ENCODE results near the gene PEA15.

The PEA15 gene

DNA sequence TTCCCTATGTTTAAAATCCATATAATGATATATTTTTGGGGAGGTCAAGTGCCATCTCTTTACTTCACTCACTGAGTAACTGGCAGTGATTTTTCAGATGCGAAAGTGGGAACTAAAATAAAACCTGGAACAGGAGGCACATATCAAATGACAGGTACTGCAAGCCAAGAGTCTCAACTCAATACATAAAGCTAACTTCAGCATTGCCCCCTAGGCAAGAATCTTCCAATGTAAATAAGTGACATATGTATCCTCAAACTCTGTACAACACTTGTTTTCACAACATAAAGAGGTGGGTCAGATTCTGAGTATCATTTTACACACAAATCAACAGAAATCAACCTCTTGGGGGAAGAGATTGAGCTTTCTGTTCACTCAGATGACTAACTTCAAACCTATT is 39.0 kb downstream of the PEA15 start:
- no peak overlapping the region for H3K9ac ChIP-seq
- no peak overlapping the region for H3K4me3 ChIP-seq (ENCODE audit: low read depth, low read length)
- no peak overlapping the region for H3K4me2 ChIP-seq (ENCODE audit: low read length)
- H3K79me2 ChIP-seq: peaks cover 14% of the 10 kb centered on the region
- TF ChIP-seq, protein P1, sequence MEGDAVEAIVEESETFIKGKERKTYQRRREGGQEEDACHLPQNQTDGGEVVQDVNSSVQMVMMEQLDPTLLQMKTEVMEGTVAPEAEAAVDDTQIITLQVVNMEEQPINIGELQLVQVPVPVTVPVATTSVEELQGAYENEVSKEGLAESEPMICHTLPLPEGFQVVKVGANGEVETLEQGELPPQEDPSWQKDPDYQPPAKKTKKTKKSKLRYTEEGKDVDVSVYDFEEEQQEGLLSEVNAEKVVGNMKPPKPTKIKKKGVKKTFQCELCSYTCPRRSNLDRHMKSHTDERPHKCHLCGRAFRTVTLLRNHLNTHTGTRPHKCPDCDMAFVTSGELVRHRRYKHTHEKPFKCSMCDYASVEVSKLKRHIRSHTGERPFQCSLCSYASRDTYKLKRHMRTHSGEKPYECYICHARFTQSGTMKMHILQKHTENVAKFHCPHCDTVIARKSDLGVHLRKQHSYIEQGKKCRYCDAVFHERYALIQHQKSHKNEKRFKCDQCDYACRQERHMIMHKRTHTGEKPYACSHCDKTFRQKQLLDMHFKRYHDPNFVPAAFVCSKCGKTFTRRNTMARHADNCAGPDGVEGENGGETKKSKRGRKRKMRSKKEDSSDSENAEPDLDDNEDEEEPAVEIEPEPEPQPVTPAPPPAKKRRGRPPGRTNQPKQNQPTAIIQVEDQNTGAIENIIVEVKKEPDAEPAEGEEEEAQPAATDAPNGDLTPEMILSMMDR (IDR thresholded peaks at IDR 0.05): no peak
- no peak overlapping the region for H2AFZ ChIP-seq
- H3K27me3 ChIP-seq (ENCODE audit: control insufficient read depth, insufficient read depth, low read length): no peaks in the 10 kb centered on the region
- no peaks in the 10 kb centered on the region for H3K9me3 ChIP-seq (ENCODE audit: control insufficient read depth, low read length)
- H3K27ac ChIP-seq: no peak overlapping the region
- no peaks in the 10 kb centered on the region for H3K36me3 ChIP-seq (ENCODE audit: control insufficient read depth, insufficient read depth, low read length)
- peaks cover 5% of the 10 kb centered on the region for H3K4me1 ChIP-seq

DNA sequence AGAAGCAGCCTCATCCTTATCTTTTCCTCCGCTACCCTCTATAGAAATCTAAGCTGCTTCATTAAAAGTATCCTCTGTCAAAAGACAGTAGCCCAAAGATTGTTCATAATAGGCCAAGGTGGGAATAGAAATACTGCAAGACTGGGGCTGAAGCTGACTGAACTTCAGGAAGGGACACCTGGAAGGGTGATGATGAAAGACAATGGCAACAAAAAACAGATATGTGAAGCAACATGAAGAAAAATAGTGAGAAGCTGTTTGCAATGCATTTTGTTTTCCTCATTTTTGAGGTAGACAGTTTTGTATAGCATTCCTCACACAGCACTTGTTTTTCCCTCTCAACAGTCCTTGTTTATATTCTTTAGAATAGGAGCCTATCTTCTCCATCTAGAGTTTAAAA is 40.2 kb downstream of the PEA15 start:
- TF ChIP-seq, protein P1 (IDR thresholded peaks at IDR 0.05): no peak
- Histone ChIP-seq H3K36me3 (ENCODE audit: control insufficient read depth, insufficient read depth, low read length) (no peaks in the 10 kb centered on the region), H3K27me3 (ENCODE audit: control insufficient read depth, insufficient read depth, low read length) (no peaks in the 10 kb centered on the region)

DNA sequence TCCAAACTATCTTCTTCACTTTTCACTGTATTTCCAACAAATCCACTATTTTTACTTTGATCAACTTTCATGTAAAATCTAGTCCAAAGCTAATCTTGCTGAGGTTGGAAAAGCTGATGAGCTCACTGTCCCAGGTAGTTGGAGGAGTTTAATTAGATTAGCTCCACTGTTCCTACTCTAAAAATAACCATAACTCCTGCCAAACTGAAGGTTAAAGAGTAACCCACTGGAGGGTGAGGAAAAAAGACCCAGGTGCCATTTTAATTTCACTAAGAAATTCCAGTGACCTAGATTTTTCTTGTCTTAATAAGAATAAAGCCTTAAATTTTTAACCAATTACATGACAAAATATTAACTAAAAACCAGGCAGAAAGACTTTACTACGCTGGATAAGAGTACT is 41.9 kb downstream of the PEA15 start:
- no peak overlapping the region for H3K4me3 ChIP-seq (ENCODE audit: low read depth, low read length)
- H3K79me2 ChIP-seq: peaks cover 14% of the 10 kb centered on the region
- no peak overlapping the region for H2AFZ ChIP-seq
- H3K9ac ChIP-seq: no peak overlapping the region
- H3K36me3 ChIP-seq (ENCODE audit: control insufficient read depth, insufficient read depth, low read length): no peaks in the 10 kb centered on the region
- peak overlapping the region; percentile 19 for H3K4me2 ChIP-seq (ENCODE audit: low read length)
- peaks cover 5% of the 10 kb centered on the region for H3K4me1 ChIP-seq
- no peaks in the 10 kb centered on the region for H3K27me3 ChIP-seq (ENCODE audit: control insufficient read depth, insufficient read depth, low read length)
- TF ChIP-seq, protein P1 (IDR thresholded peaks at IDR 0.05): no peak
- H3K9me3 ChIP-seq (ENCODE audit: control insufficient read depth, low read length): no peaks in the 10 kb centered on the region
- no peak overlapping the region for H3K27ac ChIP-seq

More for the DNA sequence above, 40.2 kb downstream of the PEA15 start:
- Histone ChIP-seq H3K9me3 (ENCODE audit: control insufficient read depth, low read length) (no peaks in the 10 kb centered on the region), H2AFZ (no peak overlapping the region), H3K27ac (no peak overlapping the region), H3K4me2 (ENCODE audit: low read length) (no peak overlapping the region), H3K79me2 (peaks cover 14% of the 10 kb centered on the region), H3K4me3 (ENCODE audit: low read depth, low read length) (no peak overlapping the region), H3K9ac (no peak overlapping the region), H3K4me1 (peaks cover 5% of the 10 kb centered on the region)

DNA sequence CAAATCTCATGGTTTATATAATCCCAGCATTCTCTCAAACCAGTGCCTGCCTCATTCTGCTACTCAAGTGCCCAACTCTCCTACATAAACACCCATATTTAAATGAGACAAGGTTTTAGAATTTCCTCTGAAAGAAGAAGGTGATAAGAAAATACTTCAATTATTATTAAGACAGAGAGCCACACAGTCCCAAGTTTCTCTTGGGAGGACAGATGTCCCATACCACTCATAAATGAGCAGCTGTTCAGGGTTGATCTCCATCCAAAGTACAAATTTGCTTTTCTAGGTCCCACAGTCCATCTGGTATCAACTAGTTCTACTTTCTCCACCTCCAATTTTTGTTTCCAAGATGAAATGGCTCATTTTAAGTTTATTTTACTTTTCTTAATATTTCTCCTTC is 45.8 kb downstream of the PEA15 start:
- Histone ChIP-seq H3K9ac (no peak overlapping the region), H3K79me2 (peaks cover 6% of the 10 kb centered on the region), H3K9me3 (ENCODE audit: control insufficient read depth, low read length) (no peaks in the 10 kb centered on the region), H3K27me3 (ENCODE audit: control insufficient read depth, insufficient read depth, low read length) (no peaks in the 10 kb centered on the region), H3K36me3 (ENCODE audit: control insufficient read depth, insufficient read depth, low read length) (no peaks in the 10 kb centered on the region), H3K4me1 (no peaks in the 10 kb centered on the region), H3K4me2 (ENCODE audit: low read length) (no peak overlapping the region), H3K27ac (no peak overlapping the region), H3K4me3 (ENCODE audit: low read depth, low read length) (no peak overlapping the region), H2AFZ (no peak overlapping the region)
- TF ChIP-seq, protein P1 (IDR thresholded peaks at IDR 0.05): no peak

DNA sequence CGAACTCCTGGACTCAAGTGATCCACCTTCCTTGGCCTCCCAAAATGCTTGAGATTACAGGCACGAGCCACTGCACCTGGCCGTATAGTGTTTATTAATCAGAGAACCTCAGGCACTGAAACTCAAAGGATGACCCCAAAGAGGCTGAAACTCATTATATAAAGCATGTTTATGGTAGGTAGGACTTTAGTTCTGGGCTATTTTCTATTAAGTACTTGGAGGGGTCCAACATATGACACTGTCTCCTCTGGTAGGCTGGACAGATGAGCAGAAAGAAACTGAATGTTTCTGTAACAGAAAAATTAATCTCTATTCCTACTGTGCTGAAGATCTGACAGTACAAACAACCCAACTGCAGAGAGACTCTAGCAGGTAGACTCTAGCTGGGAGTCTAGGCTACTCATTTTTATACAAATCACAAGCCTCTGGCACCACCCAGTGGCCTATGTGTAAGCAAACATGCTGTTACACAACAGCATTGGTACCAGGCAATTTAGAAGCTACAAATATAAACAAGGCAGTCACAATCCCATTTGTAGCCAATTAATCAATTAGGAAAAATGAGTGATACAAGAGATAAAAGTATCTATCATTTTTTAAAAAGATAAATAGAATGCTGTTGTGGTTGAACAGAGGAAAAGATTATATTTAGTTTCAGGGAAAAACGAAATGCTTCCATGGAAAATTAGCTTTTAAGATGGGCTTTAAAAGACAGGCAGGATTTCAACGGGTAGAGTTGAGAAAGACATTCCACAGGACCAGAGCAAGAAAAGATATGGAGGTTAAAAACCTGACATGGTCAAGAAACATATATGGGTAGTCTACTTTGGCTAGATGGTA is 46.7 kb downstream of the PEA15 start:
- no peak overlapping the region for H2AFZ ChIP-seq
- no peaks in the 10 kb centered on the region for H3K9me3 ChIP-seq (ENCODE audit: control insufficient read depth, low read length)
- no peaks in the 10 kb centered on the region for H3K36me3 ChIP-seq (ENCODE audit: control insufficient read depth, insufficient read depth, low read length)
- H3K4me2 ChIP-seq (ENCODE audit: low read length): no peak overlapping the region
- H3K27ac ChIP-seq: no peak overlapping the region
- peaks cover 2% of the 10 kb centered on the region for H3K79me2 ChIP-seq
- H3K4me1 ChIP-seq: peaks cover 2% of the 10 kb centered on the region
- H3K9ac ChIP-seq: no peak overlapping the region
- H3K27me3 ChIP-seq (ENCODE audit: control insufficient read depth, insufficient read depth, low read length): no peaks in the 10 kb centered on the region
- H3K4me3 ChIP-seq (ENCODE audit: low read depth, low read length): no peak overlapping the region
- TF ChIP-seq, protein P1 (IDR thresholded peaks at IDR 0.05): peak; percentile 59

Measured in parathyroid adenoma (tissue), 2 donors.